NCI-H1694 (cell line): ENCODE measurements around the gene SSR1.

Experiments
- DNase-seq: peaks from one replicate; lab custom pipeline; 2025; lab: John Stamatoyannopoulos, UW

The SSR1 gene

DNA sequence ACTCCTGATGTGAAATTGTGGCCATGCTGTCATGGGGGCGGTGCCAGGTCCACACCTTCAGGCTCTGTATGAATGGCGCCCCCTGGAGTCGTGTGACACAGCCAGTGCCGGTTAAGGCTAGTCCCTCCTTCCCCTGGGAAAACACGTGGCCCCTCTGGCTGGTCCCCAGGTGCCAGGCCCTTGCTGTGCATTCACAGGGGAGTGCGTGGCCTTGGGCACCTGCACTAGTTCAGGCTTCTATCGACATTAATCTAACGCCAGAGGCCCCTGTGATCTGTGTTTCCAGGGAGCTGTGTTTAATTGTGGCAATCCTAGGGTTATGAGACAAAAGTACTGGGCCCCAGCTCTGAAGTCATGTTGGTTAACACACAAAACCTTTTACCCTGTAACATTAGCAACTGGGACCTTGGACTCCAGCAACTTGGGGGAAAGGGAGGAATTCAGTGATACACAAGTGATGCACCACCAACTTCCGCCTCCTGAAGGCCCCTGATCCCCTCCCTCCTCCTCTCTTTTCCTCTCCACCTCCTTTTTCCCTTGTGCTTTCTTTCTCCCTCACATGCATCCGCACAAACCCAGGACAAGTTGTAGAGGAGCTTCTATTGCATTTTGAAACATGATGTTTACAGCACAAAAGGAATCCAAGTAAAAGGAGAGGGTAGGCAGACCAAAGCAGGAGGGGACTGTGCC lies 74.0 kb downstream of the SSR1 start:
- peak; percentile 93 for DNase-seq

DNA sequence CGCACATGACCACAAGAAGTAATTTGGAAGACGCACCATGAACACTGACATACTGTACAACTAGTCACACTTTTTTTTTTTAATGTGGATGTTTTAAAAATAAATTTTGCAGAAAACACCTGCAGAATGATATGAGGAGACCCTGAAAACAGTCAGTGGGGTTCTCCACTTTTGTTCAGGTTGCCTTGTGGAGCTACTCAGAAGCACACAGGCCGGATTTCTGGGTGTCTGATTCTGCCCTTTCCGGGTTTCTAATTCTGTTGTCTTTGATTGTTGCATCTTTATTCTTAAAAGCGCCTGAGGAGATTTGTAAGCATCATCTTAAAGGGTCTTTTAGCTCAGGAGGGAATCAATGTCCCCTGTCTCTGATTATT lies 74.5 kb downstream of the SSR1 start:
- DNase-seq = no peak

DNA sequence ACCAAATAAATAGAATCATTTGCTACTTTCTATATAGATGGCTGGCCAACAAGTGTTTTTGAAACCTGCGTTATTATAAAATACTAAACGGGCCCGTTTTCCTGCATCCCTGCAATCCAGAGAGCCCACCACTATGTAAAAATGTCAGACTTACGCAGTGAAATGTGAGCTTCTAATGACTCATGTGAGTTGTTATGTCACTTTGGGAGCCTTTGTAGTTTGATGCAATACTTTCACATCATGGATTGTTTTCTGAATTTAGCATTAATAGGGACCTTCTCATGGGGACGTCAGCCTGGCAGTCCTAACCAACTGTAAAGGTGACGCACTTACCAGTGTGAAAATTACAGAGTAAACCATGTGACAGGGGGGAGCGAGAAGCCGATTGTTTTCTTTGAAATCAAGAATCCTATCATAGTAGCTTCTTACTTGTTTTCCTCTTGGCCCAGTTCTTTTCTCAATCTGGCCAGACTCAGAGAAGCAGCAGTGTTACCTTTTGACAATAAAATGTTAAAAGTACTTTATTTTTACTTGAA lies 75.3 kb downstream of the SSR1 start:
- no peak for DNase-seq

DNA sequence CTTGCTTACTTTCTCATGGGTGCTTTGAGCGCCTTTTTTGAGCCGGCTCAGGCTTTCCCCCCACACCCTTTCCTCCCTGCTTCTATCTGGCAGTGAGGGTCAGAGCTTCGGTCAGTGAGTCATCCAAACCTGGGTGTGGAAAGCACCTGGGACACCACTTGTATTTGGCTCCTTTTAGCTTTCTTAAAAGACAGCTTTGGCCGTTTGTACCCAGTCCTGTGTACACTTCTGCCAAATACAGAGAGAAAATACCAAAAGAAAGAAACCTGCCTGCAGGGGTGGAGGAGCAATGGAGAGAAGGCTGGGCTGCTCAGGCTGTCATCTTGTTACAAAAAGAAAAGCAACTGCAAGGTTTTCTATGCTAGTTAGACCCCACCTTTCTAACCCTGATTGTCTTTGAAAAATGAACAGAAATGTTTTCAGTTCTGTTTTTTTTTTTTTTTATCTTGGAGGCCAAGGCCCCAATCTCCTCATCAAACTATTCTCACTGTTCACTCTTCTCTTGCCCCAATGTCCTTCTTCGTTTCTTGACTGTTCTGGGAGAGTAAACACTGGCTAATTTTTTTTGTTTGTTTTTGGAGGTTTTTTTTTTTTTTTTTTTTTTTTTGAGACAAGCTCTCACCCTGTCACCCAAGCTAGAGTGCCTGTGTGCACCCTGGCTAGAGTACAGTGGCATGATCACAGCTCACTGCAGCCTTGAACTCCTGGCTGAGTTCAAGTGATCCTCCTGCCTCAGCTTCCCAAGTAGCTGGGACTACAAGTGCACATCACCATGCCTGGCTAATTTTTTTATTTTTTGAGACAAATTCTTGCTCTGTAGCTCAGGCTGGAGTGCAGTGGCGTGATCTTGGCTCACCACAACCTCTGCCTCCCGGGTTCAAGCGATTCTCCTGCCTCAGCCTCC lies 76.4 kb downstream of the SSR1 start:
- DNase-seq = no peak

DNA sequence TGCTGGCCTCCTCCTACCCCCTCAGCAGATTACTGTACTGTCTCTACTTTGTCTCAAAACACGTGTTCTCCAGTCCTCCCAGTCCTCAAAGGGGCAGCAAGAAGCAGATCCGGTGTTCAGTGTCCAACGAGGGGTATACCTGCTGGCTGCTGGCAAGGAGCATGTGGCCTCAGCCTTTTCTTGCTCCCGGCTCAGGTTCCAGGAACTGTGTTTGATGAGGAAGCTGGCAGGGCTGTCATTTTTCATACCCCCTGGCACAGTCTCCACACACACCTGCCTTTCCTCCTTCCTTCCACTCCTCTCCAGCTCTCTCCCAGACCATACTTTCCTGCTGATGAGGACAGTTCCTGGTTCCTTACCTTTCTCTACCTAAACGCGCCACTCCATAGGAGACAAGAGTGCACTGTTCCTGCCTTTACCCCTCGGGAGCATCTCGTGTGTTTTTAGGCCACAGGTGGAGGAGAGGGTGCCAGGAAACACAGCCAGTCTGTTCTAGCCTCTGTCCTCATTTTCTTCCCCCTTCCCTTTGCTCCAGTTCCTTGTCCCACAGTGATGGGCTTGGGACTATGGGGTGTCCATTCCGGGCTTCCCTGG lies 77.2 kb downstream of the SSR1 start:
- no peak for DNase-seq

DNA sequence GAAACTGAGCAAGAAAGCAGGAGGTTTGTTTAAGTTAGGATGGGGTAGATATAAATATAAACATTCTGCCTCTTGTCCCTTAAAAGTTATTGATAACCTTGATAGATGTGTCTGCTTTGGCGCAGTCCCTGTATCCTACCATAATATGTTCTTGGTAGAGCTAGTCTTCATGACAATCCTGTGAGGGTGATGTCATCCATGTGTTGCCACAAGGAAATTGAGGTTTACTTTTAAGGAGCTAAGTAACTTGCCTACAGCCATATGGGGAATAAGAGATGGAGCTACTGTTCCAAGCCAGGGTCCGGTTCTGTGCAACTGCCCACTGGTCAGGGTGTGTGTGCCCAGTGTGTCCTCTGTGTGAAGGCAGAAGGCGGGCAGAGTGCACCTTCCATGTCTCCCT lies 78.5 kb downstream of the SSR1 start:
- DNase-seq = no peak

DNA sequence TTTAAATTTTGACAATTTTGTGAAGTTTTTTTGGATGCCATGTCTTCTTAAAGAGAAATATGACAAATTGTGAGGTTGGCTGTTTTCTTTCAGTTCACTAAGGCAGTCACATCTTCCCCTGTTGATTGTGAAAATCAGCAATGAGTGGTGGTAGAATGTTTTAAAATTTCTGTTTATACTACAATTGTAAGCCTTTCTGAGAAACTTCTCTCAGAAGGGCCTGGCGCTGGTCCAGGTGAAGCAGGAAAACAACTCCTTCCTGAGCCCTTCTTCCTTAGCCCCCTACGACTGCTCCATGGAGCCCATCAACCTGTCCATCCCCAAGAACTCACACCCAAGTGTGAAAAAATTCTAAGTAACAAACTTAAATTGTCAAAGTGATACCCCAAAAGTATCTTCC lies 80.6 kb downstream of the SSR1 start:
- no peak for DNase-seq

DNA sequence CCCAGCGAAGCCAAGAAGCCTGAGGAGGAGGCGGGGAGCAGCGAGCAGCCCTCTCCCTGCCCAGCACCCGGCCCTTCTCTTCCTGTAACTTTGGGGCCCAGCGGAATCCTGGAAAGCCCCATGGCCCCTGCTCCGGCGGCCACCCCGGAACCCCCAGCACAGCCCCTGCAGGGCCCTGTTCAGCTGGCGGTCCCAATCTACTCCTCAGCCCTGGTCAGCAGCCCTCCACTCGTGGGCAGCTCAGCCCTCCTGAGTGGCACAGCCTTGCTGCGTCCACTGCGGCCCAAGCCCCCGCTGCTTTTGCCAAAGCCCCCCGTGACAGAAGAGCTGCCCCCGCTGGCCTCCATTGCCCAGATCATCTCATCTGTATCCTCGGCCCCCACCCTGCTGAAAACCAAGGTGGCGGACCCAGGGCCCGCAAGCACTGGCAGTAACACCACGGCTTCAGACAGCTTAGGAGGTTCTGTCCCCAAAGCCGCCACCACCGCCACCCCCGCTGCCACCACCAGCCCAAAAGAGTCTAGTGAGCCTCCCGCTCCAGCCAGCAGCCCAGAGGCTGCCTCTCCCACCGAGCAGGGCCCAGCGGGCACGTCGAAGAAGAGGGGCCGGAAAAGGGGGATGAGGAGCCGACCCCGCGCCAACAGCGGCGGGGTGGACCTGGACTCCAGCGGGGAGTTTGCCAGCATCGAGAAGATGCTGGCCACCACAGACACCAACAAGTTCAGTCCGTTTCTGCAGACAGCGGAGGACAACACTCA lies 81.9 kb downstream of the SSR1 start:
- no peak for DNase-seq

DNA sequence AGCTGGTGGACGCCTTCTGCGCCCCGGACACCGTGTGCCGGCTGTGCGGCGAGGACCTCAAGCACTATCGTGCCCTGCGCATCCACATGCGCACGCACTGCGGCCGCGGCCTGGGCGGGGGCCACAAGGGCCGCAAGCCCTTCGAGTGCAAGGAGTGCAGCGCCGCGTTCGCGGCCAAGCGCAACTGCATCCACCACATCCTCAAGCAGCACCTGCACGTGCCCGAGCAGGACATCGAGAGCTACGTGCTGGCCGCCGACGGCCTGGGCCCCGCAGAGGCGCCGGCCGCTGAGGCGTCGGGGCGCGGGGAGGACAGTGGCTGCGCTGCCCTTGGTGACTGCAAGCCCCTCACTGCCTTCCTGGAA lies 82.7 kb downstream of the SSR1 start:
- no peak for DNase-seq

DNA sequence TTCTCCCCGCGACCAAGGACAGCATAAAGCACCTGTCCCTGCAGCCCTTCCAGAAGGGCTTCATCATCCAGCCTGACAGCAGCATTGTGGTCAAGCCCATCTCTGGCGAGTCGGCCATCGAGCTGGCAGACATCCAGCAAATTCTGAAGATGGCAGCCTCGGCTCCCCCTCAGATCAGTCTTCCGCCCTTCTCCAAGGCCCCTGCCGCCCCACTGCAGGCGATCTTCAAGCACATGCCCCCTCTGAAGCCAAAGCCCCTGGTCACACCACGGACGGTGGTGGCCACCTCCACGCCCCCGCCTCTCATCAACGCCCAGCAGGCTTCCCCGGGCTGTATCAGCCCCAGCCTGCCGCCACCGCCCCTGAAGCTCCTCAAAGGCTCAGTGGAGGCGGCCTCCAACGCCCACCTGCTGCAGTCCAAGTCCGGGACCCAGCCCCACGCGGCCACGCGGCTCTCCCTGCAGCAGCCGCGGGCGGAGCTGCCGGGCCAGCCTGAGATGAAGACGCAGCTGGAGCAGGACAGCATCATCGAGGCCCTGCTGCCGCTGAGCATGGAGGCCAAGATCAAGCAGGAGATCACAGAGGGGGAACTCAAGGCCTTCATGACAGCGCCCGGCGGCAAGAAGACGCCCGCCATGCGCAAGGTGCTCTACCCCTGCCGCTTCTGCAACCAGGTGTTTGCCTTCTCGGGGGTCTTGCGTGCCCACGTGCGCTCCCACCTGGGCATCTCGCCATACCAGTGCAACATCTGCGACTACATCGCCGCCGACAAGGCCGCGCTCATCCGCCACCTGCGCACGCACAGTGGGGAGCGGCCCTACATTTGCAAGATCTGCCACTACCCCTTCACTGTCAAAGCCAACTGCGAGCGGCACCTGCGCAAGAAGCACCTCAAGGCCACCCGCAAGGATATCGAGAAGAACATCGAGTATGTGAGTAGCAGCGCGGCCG lies 83.3 kb downstream of the SSR1 start:
- no peak for DNase-seq

DNA sequence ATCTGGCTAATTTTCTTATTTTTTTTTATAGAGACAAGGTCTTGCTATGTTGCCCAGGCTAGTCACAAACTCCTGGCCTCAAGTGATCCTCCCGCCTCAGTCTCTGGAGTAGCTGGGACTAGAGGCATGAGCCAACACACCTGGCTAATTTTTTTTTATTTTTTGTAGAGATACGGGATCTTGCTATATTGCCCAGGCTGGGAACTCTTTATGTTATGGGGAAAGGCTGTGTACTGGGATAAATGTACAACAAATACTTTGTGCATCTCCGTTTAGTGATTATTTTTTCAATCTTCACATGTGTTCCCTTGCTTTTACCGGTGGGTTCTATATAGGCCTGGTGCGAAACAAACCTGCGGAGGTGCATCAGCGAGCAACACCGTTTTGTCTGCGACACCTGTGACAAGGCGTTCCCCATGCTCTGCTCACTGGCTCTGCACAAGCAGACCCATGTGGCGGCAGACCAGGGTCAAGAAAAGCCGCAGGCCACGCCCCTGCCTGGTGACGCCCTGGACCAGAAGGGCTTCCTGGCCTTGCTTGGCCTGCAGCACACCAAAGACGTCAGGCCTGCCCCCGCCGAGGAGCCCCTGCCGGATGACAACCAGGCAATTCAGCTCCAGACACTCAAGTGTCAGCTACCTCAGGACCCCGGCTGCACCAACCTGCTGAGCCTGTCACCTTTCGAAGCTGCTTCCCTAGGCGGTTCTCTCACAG lies 84.2 kb downstream of the SSR1 start:
- no peak for DNase-seq

DNA sequence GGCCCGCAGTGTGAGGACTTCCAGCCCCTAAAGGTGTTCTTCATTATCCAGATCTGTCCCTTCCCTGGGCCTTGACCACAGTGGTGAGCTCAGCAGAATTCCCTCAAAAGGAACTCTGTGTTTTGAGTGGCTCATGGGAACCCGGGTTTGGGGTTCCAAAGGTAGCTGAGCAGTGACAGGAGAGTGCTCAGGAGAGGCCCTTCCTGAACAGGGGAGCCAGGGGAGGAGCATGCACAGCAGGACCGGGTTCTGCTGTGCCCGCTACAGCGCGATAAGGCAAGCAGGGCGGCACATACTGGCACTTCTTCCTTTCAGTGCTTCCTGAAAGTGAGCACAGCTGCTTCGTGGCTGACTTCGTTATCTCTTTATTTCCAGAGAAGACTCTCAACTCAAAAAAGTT lies 88.3 kb downstream of the SSR1 start:
- DNase-seq = no peak

DNA sequence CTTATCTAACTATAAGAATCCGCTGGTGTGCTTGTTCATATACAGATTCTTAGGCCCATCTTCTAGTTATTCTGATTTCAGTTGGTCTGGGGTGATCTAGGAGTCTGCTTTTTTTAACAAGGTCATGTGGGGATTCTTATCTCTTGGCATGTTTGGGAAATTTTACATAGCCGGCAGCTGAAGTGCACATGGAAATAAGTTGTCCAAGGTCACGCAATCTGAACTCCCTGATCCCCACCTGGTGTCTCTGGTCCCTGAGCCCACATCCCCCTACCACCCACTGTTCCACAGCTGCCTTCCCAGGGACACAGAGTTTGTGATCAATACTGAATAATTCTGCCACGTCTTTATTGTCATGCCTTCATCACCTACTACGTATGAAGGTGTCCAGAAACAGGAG lies 90.8 kb downstream of the SSR1 start:
- no peak for DNase-seq

DNA sequence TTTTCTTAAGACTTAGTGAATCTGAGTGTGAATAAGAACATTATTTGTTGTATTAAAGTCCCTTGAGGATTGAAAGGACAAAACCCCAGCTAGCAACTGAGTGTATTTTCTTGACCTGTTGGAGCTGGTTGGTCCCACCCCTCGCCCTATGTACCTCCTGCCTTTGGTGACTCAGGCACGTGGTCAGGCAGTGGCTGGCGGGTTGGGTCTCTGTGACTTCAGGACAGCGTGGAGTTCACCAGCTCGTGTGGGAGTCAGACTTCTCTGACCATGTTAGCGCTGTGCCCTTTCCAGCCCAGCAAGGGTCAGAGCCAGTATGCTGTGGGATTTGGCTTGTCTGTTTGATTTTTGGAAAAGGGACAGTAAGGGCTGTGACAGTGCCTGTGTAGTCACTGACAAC lies 93.7 kb downstream of the SSR1 start:
- DNase-seq = no peak

DNA sequence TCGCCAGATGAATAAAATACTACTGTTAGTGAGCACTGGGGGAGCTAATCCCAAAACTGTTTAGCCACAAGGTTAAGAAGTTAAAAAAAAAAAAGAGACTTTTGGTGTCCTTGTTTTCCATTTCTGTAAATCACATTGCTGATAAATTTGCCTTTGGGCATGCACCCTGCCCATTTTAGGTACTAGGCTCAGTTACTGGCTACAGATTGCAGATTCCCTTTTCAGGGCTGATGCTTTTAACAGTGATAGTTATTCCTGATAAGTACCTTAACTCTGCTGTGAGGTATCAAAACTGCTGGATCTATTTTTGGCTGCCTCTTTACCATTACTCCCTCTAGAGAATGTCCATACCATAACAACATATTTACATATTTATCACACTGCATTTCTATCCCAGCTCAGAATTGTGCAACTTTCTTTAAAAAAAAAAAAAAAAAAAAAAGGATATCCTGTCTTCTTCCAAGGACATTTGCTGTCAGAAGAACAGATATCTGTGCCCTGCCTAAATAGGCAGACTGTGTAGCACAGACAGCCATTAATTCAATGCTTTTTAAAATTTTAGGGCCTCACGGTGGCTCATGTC lies 94.5 kb downstream of the SSR1 start:
- DNase-seq = no peak
